B cell (primary cell): Measurements from ENCODE around the gene ASB8. TPM values are rescaled to one million over a fixed set of nuclear protein-coding genes. Genes with fewer than 3 reads are reported as not detected.

ENCODE experiments used
- ATAC-seq: fragments of 200-7000 bp; cut with Tn5 transposase; one replicate; pipeline ENCODE4 v1.10.0; 2021; ENCODE audit warnings: low read depth, mild to moderate bottlenecking, moderate number of reproducible peaks, moderate library complexity
- CTCF ChIA-PET: fragments of 350-600 bp; sonication (Branson Sonifier 250); formaldehyde crosslinking; loops from one replicate; lab custom pipeline; 2021; ENCODE audit warnings: antibody characterized with exemption, inconsistent platforms; lab: Charles Lee
- POLR2A ChIA-PET: fragments of 350-600 bp; sonication (Branson Sonifier 250); formaldehyde crosslinking; loops from one replicate; lab custom pipeline; 2021; ENCODE audit warnings: antibody characterized with exemption; lab: Charles Lee
- DNase-seq: peaks from one replicate; pipeline ENCODE4 v3.0.0; 2013
- H2AFZ ChIP-seq: 2 replicates; pipeline ENCODE4 v1.6.1; 2012; ENCODE audit warnings: mild to moderate bottlenecking, low read depth, low read length; ENCODE audit not compliant: insufficient read depth, poor library complexity, severe bottlenecking
- H3K27ac ChIP-seq, 2 donors: 1 replicate in 1 of 2; 2 replicates in 1 of 2; pipeline ENCODE4 v1.5.1; 2012 to 2013; ENCODE audit warnings: low read length in 2 of 2, mild to moderate bottlenecking in 2 of 2, moderate library complexity in 1 of 2
- H3K27me3 ChIP-seq, 4 experiments: fragments of 200-600 bp in 1 of 4; sonication (generic) in 1 of 4; replicated peaks in 1 of 4; 1 replicate in 2 of 4; 2 replicates in 2 of 4; pipeline versions ENCODE4 v1.6.1 to v1.7.0; 2013 to 2016; ENCODE audit warnings: low read length in 3 of 4, mild to moderate bottlenecking in 2 of 4, mixed read lengths in 1 of 4, moderate library complexity in 1 of 4; ENCODE audit not compliant: insufficient read depth in 4 of 4, control insufficient read depth in 3 of 4; ENCODE audit errors: control extremely low read depth in 1 of 4
- H3K36me3 ChIP-seq, 2 experiments: replicated peaks in 1 of 2; 1 replicate in 1 of 2; 2 replicates in 1 of 2; pipeline versions ENCODE4 v1.6.1 to v1.7.1; 2013; ENCODE audit warnings: low read length in 1 of 2; ENCODE audit not compliant: insufficient read depth in 2 of 2, control insufficient read depth in 1 of 2; ENCODE audit errors: control extremely low read depth in 1 of 2, extremely low read depth in 1 of 2
- H3K4me1 ChIP-seq, 2 donors: fragments of 200-600 bp in 1 of 2; sonication (generic) in 1 of 2; 1 replicate in 1 of 2; 2 replicates in 1 of 2; pipeline versions ENCODE4 v1.5.1 to v1.6.1; 2013 to 2017; ENCODE audit warnings: low read length in 2 of 2; ENCODE audit not compliant: control insufficient read depth in 2 of 2, insufficient read depth in 2 of 2
- H3K4me2 ChIP-seq: replicated peaks from 2 replicates; pipeline ENCODE3; 2012; ENCODE audit warnings: mild to moderate bottlenecking, low read depth, low read length; ENCODE audit not compliant: poor library complexity, severe bottlenecking
- H3K4me3 ChIP-seq, 5 experiments: fragments of 200-600 bp in 1 of 5; sonication (generic) in 1 of 5; 1 replicate in 3 of 5; 2 replicates in 2 of 5; pipeline versions ENCODE4 v1.5.1 to v1.7.0; 2011 to 2016; ENCODE audit warnings: low read length in 4 of 5, mild to moderate bottlenecking in 4 of 5, low read depth in 2 of 5, control low read depth in 1 of 5, moderate library complexity in 1 of 5; ENCODE audit not compliant: insufficient read depth in 1 of 5; ENCODE audit errors: control extremely low read depth in 1 of 5, extremely low read depth in 1 of 5
- H3K79me2 ChIP-seq: fragments of 200-600 bp; sonication (generic); one replicate; pipeline ENCODE4 v1.6.0; 2016; ENCODE audit warnings: low read length; ENCODE audit not compliant: control insufficient read depth, insufficient read depth
- H3K9ac ChIP-seq: fragments of 200-600 bp; sonication (generic); 2 replicates; pipeline ENCODE4 v1.6.1; 2017; ENCODE audit warnings: mild to moderate bottlenecking, low read length, moderate library complexity
- H3K9me3 ChIP-seq, 3 donors: one replicate each; pipeline versions ENCODE4 v1.6.1 to v1.7.1; 2013; ENCODE audit warnings: low read length in 2 of 3; ENCODE audit not compliant: control insufficient read depth in 2 of 3, insufficient read depth in 1 of 3; ENCODE audit errors: control extremely low read depth in 1 of 3
- H4K20me1 ChIP-seq: 2 replicates; pipeline ENCODE4 v1.6.0; 2012; ENCODE audit warnings: mild to moderate bottlenecking, low read length; ENCODE audit not compliant: insufficient read depth, control insufficient read depth, poor library complexity, severe bottlenecking
- H3K27ac Mint-ChIP-seq: one replicate; pipeline ENCODE4 v1.8.0; 2021; ENCODE audit warnings: mixed read lengths
- H3K27me3 Mint-ChIP-seq: one replicate; pipeline ENCODE4 v1.8.0; 2021; ENCODE audit warnings: mixed read lengths
- H3K4me1 Mint-ChIP-seq: one replicate; pipeline ENCODE4 v1.8.0; 2021; ENCODE audit warnings: mixed read lengths
- H3K4me3 Mint-ChIP-seq: one replicate; pipeline ENCODE4 v1.8.0; 2021; ENCODE audit warnings: mixed read lengths
- H3K9me3 Mint-ChIP-seq: one replicate; pipeline ENCODE4 v1.8.0; 2022; ENCODE audit warnings: mixed read lengths; ENCODE audit not compliant: insufficient read depth
- EZH2 ChIP-seq: IDR thresholded peaks from 2 replicates; pipeline ENCODE4 v1.6.1; 2012; ENCODE audit warnings: borderline replicate concordance, low read depth, mild to moderate bottlenecking, moderate library complexity, low read length; ENCODE audit not compliant: insufficient read depth, poor library complexity, severe bottlenecking
- WGBS: methylation state at CpG from one replicate; pipeline ENCODE4 v1.1.5; 2013; ENCODE audit warnings: missing lambda C conversion rate; ENCODE audit not compliant: insufficient coverage; 5-methylcytosine and 5-hydroxymethylcytosine counted together
- intact Hi-C: fragments of 100-400 bp; cut with micrococcal nuclease; formaldehyde crosslinking; loops from one replicate; pipeline ENCODE4 v1.10.0; 2022
- polyA plus RNA-seq: library from polyadenylated mRNA; depleted of rRNA; stranded (reverse); fragments of >200 nt; gene quantifications from 2 replicates; pipeline ENCODE4 v1.2.3, GENCODE V29; 2012
- total RNA-seq, 2 donors: library from RNA; stranded (reverse); fragments of 120-200 nt in 1 of 2; gene quantifications; 1 replicate in 1 of 2; 2 replicates in 1 of 2; pipeline versions ENCODE4 v1.2.3 to v1.2.4, GENCODE V29; 2013 to 2022
- TF ChIP-seq, protein P1 (sequence below): fragments of 200-600 bp; IDR thresholded peaks from one replicate; pipeline ENCODE4 v1.8.0; 2022; ENCODE audit warnings: antibody characterized with exemption, mild to moderate bottlenecking

ASB8 gene
- total and polyA plus RNA-seq, 2 donors (not counting 1 experiment from before 2014, with no cell fraction given), result 22.7 to 54.8 TPM

DNA sequence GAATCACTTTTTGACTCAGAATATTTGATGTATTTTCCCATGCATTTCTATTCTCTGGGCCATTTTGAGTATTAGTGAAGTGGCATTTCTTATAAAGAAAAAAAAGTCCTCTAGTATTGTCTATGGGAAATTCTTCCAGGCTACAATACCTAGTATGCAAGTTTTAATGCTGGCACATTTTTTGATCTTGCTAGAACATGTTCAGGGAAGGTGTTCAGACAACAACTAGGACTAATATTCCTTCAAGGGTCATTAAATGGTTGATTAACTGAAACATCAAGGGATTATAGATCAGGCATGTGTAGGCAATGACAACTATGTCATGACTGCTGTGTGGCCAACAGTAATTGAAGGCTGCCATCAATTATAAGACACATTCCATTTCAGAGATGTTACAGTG lies 33.8 kb upstream of the ASB8 start:
- H3K27me3 Mint-ChIP-seq, result peaks cover 28% of the 10 kb centered on the region
- H3K4me2 ChIP-seq, result no peak overlapping the region
- H3K36me3 ChIP-seq, result no peaks in the 10 kb centered on the region
- H2AFZ ChIP-seq, result no peak overlapping the region
- H3K27ac ChIP-seq, result no peak overlapping the region
- ChIA-PET CTCF (interaction anchor here (0.8 kb wide), 1 partner anchor 107 kb away, joined by 3 read pairs; no protein-coding TSS in a partner anchor), POLR2A (no interaction called here)
- H3K9me3 Mint-ChIP-seq, result no peaks in the 10 kb centered on the region
- H3K9me3 ChIP-seq, result no peaks in the 10 kb centered on the region
- no peak overlapping the region for H3K27ac Mint-ChIP-seq
- H4K20me1 ChIP-seq, result no peaks in the 10 kb centered on the region
- no peak overlapping the region for H3K4me3 Mint-ChIP-seq
- no peak for DNase-seq
- H3K79me2 ChIP-seq, result no peaks in the 10 kb centered on the region
- no peak for TF ChIP-seq EZH2
- TF ChIP-seq, protein P1, sequence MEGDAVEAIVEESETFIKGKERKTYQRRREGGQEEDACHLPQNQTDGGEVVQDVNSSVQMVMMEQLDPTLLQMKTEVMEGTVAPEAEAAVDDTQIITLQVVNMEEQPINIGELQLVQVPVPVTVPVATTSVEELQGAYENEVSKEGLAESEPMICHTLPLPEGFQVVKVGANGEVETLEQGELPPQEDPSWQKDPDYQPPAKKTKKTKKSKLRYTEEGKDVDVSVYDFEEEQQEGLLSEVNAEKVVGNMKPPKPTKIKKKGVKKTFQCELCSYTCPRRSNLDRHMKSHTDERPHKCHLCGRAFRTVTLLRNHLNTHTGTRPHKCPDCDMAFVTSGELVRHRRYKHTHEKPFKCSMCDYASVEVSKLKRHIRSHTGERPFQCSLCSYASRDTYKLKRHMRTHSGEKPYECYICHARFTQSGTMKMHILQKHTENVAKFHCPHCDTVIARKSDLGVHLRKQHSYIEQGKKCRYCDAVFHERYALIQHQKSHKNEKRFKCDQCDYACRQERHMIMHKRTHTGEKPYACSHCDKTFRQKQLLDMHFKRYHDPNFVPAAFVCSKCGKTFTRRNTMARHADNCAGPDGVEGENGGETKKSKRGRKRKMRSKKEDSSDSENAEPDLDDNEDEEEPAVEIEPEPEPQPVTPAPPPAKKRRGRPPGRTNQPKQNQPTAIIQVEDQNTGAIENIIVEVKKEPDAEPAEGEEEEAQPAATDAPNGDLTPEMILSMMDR, result no peak
- H3K27me3 ChIP-seq, result peaks cover 0 to 16% (median 1%) of the 10 kb centered on the region in 4 experiments
- H3K4me3 ChIP-seq, result no peak overlapping the region
- no peak for ATAC-seq
- no peaks in the 10 kb centered on the region for H3K4me1 Mint-ChIP-seq
- intact Hi-C loops, result no loop called here
- no peaks in the 10 kb centered on the region for H3K4me1 ChIP-seq
- no peak overlapping the region for H3K9ac ChIP-seq

DNA sequence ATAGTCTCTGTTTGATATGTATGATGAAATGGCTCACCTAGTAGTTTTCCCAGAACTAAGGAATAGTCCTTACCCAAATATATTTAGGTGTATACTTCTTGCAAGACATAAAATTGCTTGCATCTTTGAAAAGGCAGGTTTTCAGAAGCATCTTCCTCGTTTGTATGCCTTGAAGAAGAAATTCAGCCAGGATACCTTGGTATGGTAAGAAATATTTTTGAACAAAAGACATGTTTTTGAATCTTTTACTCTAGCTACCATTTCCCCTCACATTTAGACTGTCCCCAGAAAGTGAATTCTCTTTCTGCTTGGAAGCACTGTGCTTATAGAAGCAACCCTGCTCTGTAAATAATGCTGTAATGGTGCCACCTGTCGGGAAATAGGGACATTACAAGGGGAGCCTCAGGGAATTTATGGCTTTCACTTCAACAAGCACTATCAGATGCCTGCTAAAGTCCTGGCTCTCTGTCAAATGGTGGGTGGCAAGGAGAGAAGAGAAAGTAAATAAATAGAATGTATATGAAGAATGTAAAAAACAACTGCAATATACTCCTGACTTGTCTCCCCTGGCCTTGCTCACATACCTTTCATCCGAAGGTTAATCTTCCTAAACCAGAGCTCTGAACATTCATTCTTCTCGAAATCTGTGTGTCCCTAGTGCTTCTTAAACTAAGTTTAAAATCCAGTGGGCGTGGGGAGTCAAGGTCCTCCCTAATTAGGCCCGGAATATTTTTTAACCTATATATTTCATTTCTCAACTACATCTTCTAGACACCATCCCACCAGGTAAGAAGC lies 32.2 kb upstream of the ASB8 start:
- Histone ChIP-seq H2AFZ (no peak overlapping the region), H3K4me2 (no peak overlapping the region), H3K36me3 (no peaks in the 10 kb centered on the region), H3K9ac (no peak overlapping the region), H3K79me2 (no peaks in the 10 kb centered on the region), H3K4me1 (peaks cover 12% of the 10 kb centered on the region in 2 donors), H3K9me3 (peaks cover 0 to 2% (median 0%) of the 10 kb centered on the region in 3 donors), H3K27me3 (peaks cover 0 to 15% (median 5%) of the 10 kb centered on the region in 4 experiments), H3K27ac (no peak overlapping the region), H3K4me3 (no peak overlapping the region), H4K20me1 (no peaks in the 10 kb centered on the region)
- WGBS, result 67% methylated on average over 4 of the region's 6 CpGs
- no peak for TF ChIP-seq EZH2
- TF ChIP-seq, protein P1, result peak; percentile 93
- Mint-ChIP-seq H3K4me3 (no peak overlapping the region), H3K27me3 (peaks cover 21% of the 10 kb centered on the region), H3K27ac (no peak overlapping the region), H3K9me3 (no peaks in the 10 kb centered on the region), H3K4me1 (peaks cover 11% of the 10 kb centered on the region)
- peak; percentile 81 for DNase-seq
- CTCF ChIA-PET, result interaction anchor here (0.6 to 3.3 kb wide), 18 partner anchors 8 to 470 kb away, joined by 3 to 35 read pairs (median 4); partner anchors contain the start of genes ASB8 and TMEM106C
- POLR2A ChIA-PET, result no interaction called here
- ATAC-seq, result peak; percentile 88
- intact Hi-C loops, result loop anchor here (1.0 to 10.0 kb wide), 4 partner anchors 9 to 537 kb away; partner anchors contain the start of genes RPAP3 and VDR
